ENCODE data around the gene CREB3. TPM values are rescaled to one million over a fixed set of nuclear protein-coding genes. Genes with fewer than 3 reads are reported as not detected.

Gene CREB3
- total RNA-seq, 2 experiments from 2014 or later, result 13.7 to 15.4 TPM

DNA sequence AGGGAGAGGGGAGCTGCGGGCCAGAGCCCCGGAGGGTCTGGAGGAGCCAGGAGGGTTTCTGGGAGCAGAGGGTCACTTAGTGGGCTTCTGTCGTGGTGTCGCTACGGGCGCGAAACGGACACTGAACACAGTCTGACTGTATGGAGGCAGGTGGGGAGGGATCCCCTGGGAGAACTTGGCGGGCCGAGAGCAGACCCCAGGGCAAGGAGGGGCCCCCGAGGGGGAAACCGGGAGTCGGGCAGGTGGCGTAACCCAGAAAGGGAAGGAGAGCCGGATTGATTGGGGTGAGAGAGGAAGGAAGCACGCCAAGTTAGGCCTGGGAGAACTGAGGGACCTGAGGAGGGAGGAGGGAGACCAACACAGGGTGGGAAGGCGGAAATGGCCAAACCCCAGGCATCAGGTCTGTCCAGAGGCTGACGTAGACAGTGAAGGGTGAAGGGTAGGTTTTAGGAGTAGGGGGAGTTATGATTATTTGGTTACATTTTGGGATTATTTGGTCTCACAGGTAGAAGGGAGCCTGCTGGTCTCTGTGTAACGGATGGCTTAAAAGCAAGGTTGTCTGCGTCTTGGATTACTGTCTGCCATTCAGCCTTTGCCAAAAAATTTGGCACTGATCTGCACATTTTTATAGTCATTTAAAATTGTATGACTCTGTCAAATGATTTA, 24.9 kb downstream of the CREB3 start:
- Mint-ChIP-seq H3K4me1 (ENCODE audit: low read depth) (peaks cover 58% of the 10 kb centered on the region), H3K4me3 (peak overlapping the region; percentile 95), H3K9me3 (no peaks in the 10 kb centered on the region), H3K36me3 (ENCODE audit: low read depth) (peaks cover 27% of the 10 kb centered on the region), H3K27ac (peak overlapping the region; percentile 72), H3K27me3 (no peaks in the 10 kb centered on the region)
- Histone ChIP-seq H3K27ac (ENCODE audit: low read depth in 1 of 2, low read length in 2 of 2) (peak overlapping the region; percentile 72 to 80), H3K27me3 (ENCODE audit: control insufficient read depth in 1 of 2, insufficient read depth in 2 of 2, low read length in 2 of 2) (no peaks in the 10 kb centered on the region), H3K9me3 (ENCODE audit: control insufficient read depth in 1 of 2, insufficient read depth in 1 of 2, low read length in 2 of 2) (no peaks in the 10 kb centered on the region), H3K36me3 (ENCODE audit: insufficient read depth, low read length) (peaks cover 23% of the 10 kb centered on the region), H3K4me1 (ENCODE audit: insufficient read depth, low read length) (peaks cover 20% of the 10 kb centered on the region), H3K4me3 (ENCODE audit: low read length) (peak overlapping the region; percentile 91)
- DNase-seq (peak in 4 of 14 experiments; percentile 21 to 46 (median 44)), ATAC-seq (ENCODE audit: poor library complexity) (no peak)
- ChIA-PET POLR2A (interaction anchor here (1.0 to 2.6 kb wide), 10 partner anchors 10 to 138 kb away, joined by 3 to 19 read pairs (median 6); partner anchors contain the start of genes CCDC107, CREB3, HINT2 and RMRP), CTCF (interaction anchor here (0.7 to 1.9 kb wide), 13 partner anchors 8 to 154 kb away, joined by 3 to 16 read pairs (median 5); partner anchors contain the start of genes CCDC107, GBA2, RGP1 and RMRP)
- intact Hi-C loops (cut with DNase I, micrococcal nuclease), result loop anchor here in 1 of 2 experiments (2.0 kb wide), 1 partner anchor 25 kb away; the partner anchor contains the start of genes CREB3 and TLN1
- TF ChIP-seq CTCF (IDR thresholded peaks at IDR 0.05), result no peak

DNA sequence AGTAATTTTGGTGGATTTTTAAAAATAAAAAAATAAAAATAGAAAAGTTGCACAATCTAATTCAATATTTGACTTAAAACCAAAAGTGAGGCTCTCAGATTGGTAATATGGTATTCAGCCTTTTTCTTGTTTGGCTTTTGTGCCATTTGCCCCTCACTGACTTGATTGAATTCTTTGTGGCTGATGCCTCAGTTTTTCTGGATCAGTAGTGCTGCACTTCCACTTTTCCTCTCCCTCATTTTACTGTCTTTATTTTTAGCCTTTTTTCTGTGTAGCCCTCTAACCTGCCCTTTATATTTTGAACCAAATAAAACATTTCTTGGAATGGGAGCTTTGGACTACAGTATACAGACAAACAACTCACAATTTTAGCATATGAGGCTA, 25.4 kb downstream of the CREB3 start:
- ChIA-PET POLR2A (interaction anchor here (2.6 kb wide), 1 partner anchor 10 kb away, joined by 19 read pairs; no protein-coding TSS in a partner anchor), CTCF (interaction anchor here (1.0 to 1.8 kb wide), 3 partner anchors 10 to 154 kb away, joined by 3 to 10 read pairs (median 4); partner anchors contain the start of genes GBA2 and RGP1)
- Mint-ChIP-seq H3K27me3 (no peaks in the 10 kb centered on the region), H3K4me3 (peak overlapping the region; percentile 95), H3K27ac (peak overlapping the region; percentile 72), H3K36me3 (ENCODE audit: low read depth) (peaks cover 22% of the 10 kb centered on the region), H3K4me1 (ENCODE audit: low read depth) (peaks cover 57% of the 10 kb centered on the region), H3K9me3 (no peaks in the 10 kb centered on the region)
- no peak for TF ChIP-seq CTCF (IDR thresholded peaks at IDR 0.05)
- no peaks in the 10 kb centered on the region for H3K9me3 ChIP-seq (ENCODE audit: control insufficient read depth in 1 of 2, insufficient read depth in 1 of 2, low read length in 2 of 2)
- H3K36me3 ChIP-seq (ENCODE audit: insufficient read depth, low read length), result peaks cover 18% of the 10 kb centered on the region
- no peak for ATAC-seq (ENCODE audit: poor library complexity)
- H3K27ac ChIP-seq (ENCODE audit: low read depth in 1 of 2, low read length in 2 of 2), result peak overlapping the region in 1 of 2 donors; percentile 3
- peaks cover 20% of the 10 kb centered on the region for H3K4me1 ChIP-seq (ENCODE audit: insufficient read depth, low read length)
- intact Hi-C loops (cut with DNase I, micrococcal nuclease), result loop anchor here in 1 of 2 experiments (2.0 kb wide), 1 partner anchor 25 kb away; the partner anchor contains the start of genes CREB3 and TLN1
- no peak for DNase-seq
- H3K4me3 ChIP-seq (ENCODE audit: low read length), result peak overlapping the region; percentile 91
- H3K27me3 ChIP-seq (ENCODE audit: control insufficient read depth in 1 of 2, insufficient read depth in 2 of 2, low read length in 2 of 2), result no peaks in the 10 kb centered on the region

DNA sequence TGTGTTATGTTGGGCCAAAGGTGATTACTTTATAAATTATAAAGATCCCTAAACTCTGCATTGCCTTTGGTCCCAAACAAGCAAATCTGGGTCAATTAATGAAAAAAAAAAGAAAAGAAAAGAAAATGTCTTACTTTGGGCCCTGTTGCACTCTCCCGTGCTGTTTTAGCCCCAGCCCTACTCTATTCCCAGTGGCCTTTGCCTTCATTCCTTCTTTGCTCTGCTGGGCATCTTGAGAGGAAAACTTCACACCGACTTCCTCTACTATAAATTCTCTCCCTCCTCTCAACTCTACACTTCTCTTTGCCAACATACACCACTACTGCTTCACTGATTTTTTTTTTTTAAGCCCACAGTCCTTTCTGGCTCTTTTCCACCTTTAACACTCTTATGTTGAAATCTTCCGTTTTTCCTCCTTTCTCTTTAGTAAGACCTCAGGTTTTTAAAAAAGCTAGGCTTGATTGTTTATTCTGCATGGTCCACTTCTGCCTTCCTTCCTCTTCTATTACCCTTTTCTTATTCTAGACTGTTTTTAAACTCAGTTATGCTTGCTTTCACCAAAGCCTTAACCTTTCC, 26.1 kb downstream of the CREB3 start:
- DNase-seq, result no peak
- ChIA-PET CTCF (interaction anchor here (1.0 to 1.5 kb wide), 3 partner anchors 22 to 155 kb away, joined by 3 to 4 read pairs (median 3); no protein-coding TSS in a partner anchor), POLR2A (interaction anchor here (0.8 to 2.6 kb wide), 2 partner anchors 10 to 11 kb away, joined by 5 to 19 read pairs; partner anchors contain the start of genes GBA2 and RGP1)
- intact Hi-C loops (cut with DNase I, micrococcal nuclease), result no loop called here
- ATAC-seq (ENCODE audit: poor library complexity), result no peak
- H3K27me3 ChIP-seq (ENCODE audit: control insufficient read depth in 1 of 2, insufficient read depth in 2 of 2, low read length in 2 of 2), result no peaks in the 10 kb centered on the region
- H3K4me3 ChIP-seq (ENCODE audit: low read length), result no peak overlapping the region
- Mint-ChIP-seq H3K27me3 (no peaks in the 10 kb centered on the region), H3K4me3 (peak overlapping the region; percentile 95), H3K9me3 (no peaks in the 10 kb centered on the region), H3K27ac (peak overlapping the region; percentile 72), H3K36me3 (ENCODE audit: low read depth) (peaks cover 15% of the 10 kb centered on the region), H3K4me1 (ENCODE audit: low read depth) (peaks cover 61% of the 10 kb centered on the region)
- no peaks in the 10 kb centered on the region for H3K9me3 ChIP-seq (ENCODE audit: control insufficient read depth in 1 of 2, insufficient read depth in 1 of 2, low read length in 2 of 2)
- H3K27ac ChIP-seq (ENCODE audit: low read depth in 1 of 2, low read length in 2 of 2), result peak overlapping the region in 1 of 2 donors; percentile 3
- TF ChIP-seq CTCF (IDR thresholded peaks at IDR 0.05), result no peak
- peaks cover 11% of the 10 kb centered on the region for H3K36me3 ChIP-seq (ENCODE audit: insufficient read depth, low read length)
- peaks cover 20% of the 10 kb centered on the region for H3K4me1 ChIP-seq (ENCODE audit: insufficient read depth, low read length)
